SK-N-MC (cell line): ENCODE measurements around the gene WDR27.

Experiments
- DNase-seq: peaks from one replicate; pipeline ENCODE4 v3.0.0-alpha.2; 2011; ENCODE audit warnings: low read depth, low spot score
- H3K27ac ChIP-seq: fragments of 200-600 bp; sonication (generic); 2 replicates; pipeline ENCODE4 v1.5.1; 2016; ENCODE audit warnings: mixed run types
- H3K36me3 ChIP-seq: fragments of 200-600 bp; sonication (generic); 2 replicates; pipeline ENCODE4 v1.6.1; 2017; ENCODE audit warnings: antibody characterized with exemption, low read length, mixed read lengths; ENCODE audit not compliant: insufficient read depth
- H3K4me3 ChIP-seq: fragments of 200-600 bp; sonication (generic); 2 replicates; pipeline ENCODE4 v1.5.1; 2016
- H3K9ac ChIP-seq: fragments of 200-600 bp; sonication (generic); 2 replicates; pipeline ENCODE4 v1.8.0; 2017; ENCODE audit warnings: mixed run types, mixed read lengths; ENCODE audit not compliant: insufficient read length
- H3K9me3 ChIP-seq: fragments of 200-600 bp; sonication (generic); 2 replicates; pipeline ENCODE4 v1.6.1; 2017; ENCODE audit warnings: low read depth, mild to moderate bottlenecking, antibody characterized with exemption, low read length, moderate library complexity, mixed read lengths
- EZH2 ChIP-seq: fragments of 200-600 bp; sonication (generic); IDR thresholded peaks from one replicate; pipeline ENCODE4 v1.6.1; 2017; ENCODE audit warnings: antibody characterized with exemption
- FOXP2 ChIP-seq: optimal IDR thresholded peaks from 2 replicates; pipeline ENCODE3; 2011; ENCODE audit warnings: mild to moderate bottlenecking, moderate library complexity; ENCODE audit not compliant: insufficient read depth; ENCODE audit errors: extremely low read length, control extremely low read depth
- POLR2AphosphoS5 ChIP-seq: IDR thresholded peaks from 2 replicates; pipeline ENCODE4 v1.6.1; 2012; ENCODE audit warnings: mild to moderate bottlenecking, low read depth, low read length, borderline replicate concordance

Gene WDR27

DNA sequence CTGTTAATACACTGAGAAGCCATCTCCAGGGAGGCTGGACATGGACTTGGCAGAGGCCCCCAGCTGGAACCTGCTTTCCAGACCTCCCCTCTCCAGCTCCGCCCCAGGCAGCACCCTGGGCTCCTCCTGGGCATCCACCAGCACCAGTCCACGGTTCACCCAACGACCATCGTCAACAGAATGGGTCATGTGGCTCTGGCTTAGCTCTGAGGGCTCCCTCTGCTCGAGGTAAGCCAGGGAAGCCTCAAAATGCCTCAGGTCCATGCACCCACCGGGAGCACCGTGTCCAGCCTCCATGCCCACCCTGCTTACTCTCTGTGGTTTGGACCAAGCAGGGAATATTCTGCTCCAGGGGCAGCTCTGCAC is 40.5 kb downstream of the WDR27 start:
- DNase-seq: no peak
- H3K4me3 ChIP-seq: no peak overlapping the region
- no peaks in the 10 kb centered on the region for H3K9me3 ChIP-seq
- no peak for TF ChIP-seq FOXP2
- no peak for TF ChIP-seq POLR2AphosphoS5
- TF ChIP-seq EZH2: no peak
- no peak overlapping the region for H3K9ac ChIP-seq
- peaks cover 13% of the 10 kb centered on the region; the same call in 1 of the 2 replicates for H3K36me3 ChIP-seq
- no peak overlapping the region for H3K27ac ChIP-seq

DNA sequence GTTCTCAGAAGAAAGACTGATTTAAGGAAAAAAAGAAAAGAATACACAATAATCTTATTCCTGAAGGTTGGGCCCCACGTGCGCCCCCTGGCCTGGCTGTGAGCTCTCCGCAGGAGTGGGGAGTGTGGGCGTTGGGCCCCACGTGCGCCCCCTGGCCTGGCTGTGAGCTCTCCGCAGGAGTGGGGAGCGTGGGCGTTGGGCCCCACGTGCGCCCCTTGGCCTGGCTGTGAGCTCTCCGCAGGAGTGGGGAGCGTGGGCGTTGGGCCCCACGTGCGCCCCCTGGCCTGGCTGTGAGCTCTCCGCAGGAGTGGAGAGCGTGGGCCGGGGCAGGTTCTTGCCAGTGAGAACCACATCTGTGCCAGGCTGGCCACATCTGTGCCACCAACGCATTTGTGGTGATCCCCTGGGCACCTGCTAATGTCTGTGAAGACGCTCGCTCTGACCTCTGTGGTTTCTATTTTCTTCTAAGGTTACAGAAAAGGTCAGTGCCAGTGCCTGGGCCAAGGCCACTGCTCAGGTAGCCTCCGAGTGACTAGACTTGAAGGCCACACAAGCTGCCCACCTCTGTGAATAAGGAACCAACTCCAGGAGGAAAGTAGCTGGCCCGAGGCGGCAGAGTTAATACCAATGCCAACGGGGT is 41.0 kb downstream of the WDR27 start:
- DNase-seq: no peak
- Histone ChIP-seq H3K36me3 (peaks cover 13% of the 10 kb centered on the region; the same call in 1 of the 2 replicates), H3K27ac (no peak overlapping the region), H3K9ac (no peak overlapping the region), H3K9me3 (no peaks in the 10 kb centered on the region), H3K4me3 (no peak overlapping the region)
- TF ChIP-seq FOXP2: no peak
- TF ChIP-seq POLR2AphosphoS5: no peak
- TF ChIP-seq EZH2: no peak

DNA sequence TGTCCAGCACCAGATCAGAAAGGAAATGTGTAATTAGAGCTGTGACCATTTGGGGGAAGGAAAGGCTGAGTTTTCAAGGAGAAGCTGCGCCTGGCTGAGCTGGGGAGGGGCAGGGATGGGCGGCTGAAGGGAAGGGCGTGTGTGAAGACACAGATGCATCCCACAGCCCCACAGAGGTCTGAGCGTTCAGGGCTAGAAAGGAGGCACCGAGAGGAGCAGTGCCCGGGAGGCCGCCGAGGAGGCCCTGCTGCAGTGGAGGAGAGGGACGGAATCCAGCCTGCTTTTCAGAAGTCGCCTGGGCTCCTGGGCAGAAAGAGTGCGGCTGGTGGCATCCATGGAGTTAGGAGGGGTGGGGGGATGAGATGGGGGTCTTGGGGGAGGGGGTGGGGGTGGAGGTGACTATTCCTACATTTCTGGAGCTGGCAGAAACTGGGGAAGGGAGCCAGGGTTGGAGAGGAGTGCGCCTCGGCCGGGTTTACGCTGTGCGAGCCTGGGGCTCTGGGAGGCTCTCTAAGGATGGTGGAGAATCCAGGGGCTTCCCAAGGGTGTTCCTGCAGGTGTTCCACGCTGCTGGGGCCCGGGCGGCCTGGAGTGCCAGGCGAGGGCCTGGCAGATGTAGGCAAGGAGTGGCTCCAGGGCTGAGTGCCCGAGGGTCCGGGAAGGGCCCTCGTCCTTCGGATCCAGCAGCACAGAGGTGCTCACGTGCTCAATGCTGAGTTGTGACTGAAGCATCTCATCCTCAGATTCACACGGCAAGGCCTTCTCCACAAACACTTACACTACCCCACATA is 41.8 kb downstream of the WDR27 start:
- Histone ChIP-seq H3K9me3 (no peaks in the 10 kb centered on the region), H3K4me3 (no peak overlapping the region), H3K9ac (no peak overlapping the region), H3K27ac (no peak overlapping the region), H3K36me3 (peaks cover 13% of the 10 kb centered on the region; the same call in 1 of the 2 replicates)
- no peak for TF ChIP-seq POLR2AphosphoS5
- TF ChIP-seq EZH2: no peak
- no peak for TF ChIP-seq FOXP2
- DNase-seq: no peak

DNA sequence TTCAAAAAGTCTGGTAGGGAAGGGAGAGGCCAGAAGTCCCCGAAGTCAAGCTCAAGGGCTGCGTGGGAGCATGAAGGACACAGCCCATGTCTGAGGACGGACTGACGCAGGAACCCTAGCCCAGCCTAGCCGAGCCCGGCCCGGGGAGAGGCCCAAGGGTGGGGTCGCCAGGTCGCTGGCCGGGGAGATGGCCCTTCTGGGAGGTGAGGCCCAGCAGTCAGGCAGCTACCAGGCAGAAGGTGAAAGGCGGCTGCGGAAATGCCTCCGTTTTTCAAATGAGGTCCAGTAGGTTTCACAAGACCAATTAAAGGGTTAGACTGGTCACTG is 44.6 kb downstream of the WDR27 start:
- Histone ChIP-seq H3K9ac (no peak overlapping the region), H3K27ac (no peak overlapping the region), H3K4me3 (no peak overlapping the region), H3K9me3 (no peaks in the 10 kb centered on the region), H3K36me3 (peaks cover 4% of the 10 kb centered on the region; the same call in 1 of the 2 replicates)
- DNase-seq: no peak
- TF ChIP-seq POLR2AphosphoS5 (no peak), FOXP2 (no peak), EZH2 (no peak)

DNA sequence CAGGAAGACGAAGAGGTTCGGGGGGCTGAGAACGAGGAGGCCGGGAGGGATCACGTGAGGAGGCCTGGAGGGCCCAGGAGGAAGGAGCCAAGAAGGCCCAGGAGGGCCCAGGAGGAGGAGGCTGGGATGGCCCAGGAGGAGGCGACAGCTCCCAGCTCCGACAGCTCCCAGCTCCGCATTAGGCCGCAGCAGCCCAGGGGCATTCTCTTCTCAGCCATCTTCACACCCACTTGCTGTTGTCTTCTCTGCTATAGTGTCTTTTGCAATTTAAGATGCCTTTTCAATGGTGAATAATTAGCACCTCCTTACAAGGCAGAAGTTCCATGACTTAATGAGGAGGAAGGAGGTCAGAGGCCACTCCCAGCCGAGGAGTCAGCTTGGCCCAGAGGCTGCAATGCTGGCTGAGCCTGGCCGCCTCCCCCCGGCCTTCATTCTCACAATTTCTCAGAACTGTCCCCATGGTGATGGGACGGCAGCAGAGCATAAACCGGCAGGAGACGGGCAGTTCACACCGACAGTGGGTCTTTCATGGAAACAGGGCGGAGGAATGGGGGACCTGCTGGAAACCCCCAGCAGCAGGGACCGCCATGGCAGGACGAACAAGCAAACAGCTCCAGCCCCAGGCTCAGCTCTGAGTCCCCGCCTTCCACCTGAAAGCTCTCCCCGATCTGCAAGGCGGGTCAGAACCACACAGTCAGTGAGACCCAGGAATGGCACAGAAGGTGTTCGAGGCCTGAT is 45.1 kb downstream of the WDR27 start:
- no peak overlapping the region for H3K27ac ChIP-seq
- H3K9me3 ChIP-seq: no peaks in the 10 kb centered on the region
- no peak for DNase-seq
- no peak overlapping the region for H3K4me3 ChIP-seq
- peaks cover 4% of the 10 kb centered on the region; the same call in 1 of the 2 replicates for H3K36me3 ChIP-seq
- no peak overlapping the region for H3K9ac ChIP-seq
- no peak for TF ChIP-seq EZH2
- TF ChIP-seq FOXP2: no peak
- TF ChIP-seq POLR2AphosphoS5: no peak

DNA sequence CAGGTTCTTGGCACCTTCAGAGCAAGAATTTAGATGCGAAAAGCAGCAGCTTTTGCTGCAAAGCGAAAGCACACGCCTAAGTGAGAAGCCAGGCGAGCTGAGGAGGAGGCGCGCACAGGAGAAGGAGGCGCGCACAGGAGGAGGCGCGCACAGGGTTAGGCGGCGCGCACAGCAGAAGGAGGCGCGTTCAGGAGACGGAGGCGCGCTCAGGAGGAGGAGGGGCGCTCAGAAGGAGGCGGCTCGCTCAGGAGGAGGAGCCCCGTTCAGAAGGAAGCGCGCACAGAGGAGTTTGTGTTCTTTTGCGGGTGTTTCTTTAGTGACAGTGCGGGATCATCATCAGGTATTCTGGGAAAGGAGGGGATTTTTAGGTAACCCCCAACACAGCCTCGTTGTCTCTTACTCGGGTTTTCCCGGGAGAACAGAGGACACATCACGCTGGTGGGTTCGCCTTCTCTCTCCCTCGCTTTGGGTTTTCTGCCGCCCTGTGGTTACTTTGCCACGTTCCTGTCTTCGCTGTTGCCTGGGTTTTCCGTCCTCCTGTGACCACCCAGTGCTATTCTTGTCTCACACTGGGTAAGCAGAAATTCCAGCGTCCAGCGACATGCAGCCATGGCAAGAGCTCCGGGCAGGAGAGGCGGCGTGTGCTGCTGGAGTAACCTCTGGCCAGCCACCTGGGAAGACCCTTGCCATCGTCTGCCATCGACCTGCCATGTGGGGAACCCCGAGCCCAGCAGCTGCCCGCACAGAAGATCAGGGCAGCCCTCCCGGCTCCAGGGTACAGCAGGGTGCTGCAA is 47.0 kb downstream of the WDR27 start:
- DNase-seq: no peak
- H3K27ac ChIP-seq: no peak overlapping the region

DNA sequence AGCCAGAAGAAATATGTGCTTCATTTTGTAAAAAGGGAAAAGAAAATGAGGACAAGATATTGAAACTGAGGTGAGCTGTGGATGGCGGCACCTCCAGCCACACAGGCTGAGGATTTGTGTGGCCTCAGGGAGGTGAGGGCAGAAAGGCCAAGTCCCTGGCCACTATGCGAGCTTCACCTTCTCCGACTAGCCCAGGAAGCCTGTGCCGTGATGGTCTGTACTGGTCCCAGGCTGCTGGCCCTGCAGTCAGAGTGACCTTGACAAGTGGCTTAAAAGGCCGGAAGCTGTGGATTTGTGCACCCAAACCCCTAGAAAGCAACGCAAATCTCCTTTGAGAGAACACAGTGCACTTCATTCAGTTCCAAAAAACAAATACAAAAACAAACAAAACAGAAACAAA is 48.1 kb downstream of the WDR27 start:
- no peak for DNase-seq
- Histone ChIP-seq H3K4me3 (no peak overlapping the region), H3K9ac (no peak overlapping the region), H3K36me3 (peaks cover 4% of the 10 kb centered on the region; the same call in 1 of the 2 replicates), H3K9me3 (no peaks in the 10 kb centered on the region), H3K27ac (no peak overlapping the region)
- no peak for TF ChIP-seq POLR2AphosphoS5
- TF ChIP-seq FOXP2: no peak
- TF ChIP-seq EZH2: no peak

More for the DNA sequence above, 47.0 kb downstream of the WDR27 start:
- no peak for TF ChIP-seq FOXP2
- TF ChIP-seq POLR2AphosphoS5: no peak
- TF ChIP-seq EZH2: no peak
- Histone ChIP-seq H3K4me3 (peak overlapping the region; percentile 68), H3K36me3 (peaks cover 4% of the 10 kb centered on the region; the same call in 1 of the 2 replicates), H3K9ac (peak overlapping the region; percentile 55), H3K9me3 (no peaks in the 10 kb centered on the region)
